ENCODE results near the gene GTSF1L.

Gene GTSF1L

DNA sequence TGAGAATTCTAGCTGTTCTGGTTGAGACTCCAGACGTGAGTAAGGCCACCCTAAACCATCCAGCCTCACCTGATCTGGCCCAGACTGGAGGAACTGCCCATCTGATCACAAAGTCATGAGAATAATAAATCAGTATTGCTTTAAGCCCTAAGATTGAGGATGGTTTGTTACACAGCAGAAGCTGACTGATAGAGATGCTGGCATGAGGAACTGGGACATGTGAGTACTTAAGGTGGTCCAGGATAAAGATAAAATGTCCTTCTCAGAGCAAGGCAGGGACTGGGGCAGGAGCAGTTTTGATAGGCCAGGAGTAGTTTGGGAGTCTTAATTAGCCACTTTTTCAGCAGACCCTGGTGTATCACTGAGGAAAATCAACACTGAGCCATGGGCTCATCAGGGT, 6.8 kb downstream of the GTSF1L start:
- FAIRE-seq (no peak), DNase-seq (ENCODE audit: extremely low spot score, insufficient read length, low read depth) (no peak)

DNA sequence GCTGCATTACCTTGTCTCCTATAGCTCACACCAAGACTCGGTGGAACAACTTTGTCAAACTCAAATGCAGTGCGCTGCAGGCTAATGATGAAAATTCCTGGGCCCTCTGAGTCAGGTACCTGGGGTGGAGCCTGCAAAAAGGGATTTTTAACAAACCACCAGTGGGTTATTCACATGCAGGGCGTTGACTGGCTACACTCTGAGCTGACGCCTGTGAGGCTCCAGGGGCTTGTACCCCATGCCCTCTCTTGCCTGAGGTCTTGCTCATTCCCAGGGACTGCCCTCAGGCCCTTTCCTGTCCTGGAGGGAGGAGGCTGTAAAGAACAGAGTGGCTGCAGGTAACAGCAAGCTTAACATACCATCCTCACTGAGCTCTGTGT, 9.2 kb downstream of the GTSF1L start:
- DNase-seq (ENCODE audit: extremely low spot score, insufficient read length, low read depth), result no peak
- FAIRE-seq, result no peak

DNA sequence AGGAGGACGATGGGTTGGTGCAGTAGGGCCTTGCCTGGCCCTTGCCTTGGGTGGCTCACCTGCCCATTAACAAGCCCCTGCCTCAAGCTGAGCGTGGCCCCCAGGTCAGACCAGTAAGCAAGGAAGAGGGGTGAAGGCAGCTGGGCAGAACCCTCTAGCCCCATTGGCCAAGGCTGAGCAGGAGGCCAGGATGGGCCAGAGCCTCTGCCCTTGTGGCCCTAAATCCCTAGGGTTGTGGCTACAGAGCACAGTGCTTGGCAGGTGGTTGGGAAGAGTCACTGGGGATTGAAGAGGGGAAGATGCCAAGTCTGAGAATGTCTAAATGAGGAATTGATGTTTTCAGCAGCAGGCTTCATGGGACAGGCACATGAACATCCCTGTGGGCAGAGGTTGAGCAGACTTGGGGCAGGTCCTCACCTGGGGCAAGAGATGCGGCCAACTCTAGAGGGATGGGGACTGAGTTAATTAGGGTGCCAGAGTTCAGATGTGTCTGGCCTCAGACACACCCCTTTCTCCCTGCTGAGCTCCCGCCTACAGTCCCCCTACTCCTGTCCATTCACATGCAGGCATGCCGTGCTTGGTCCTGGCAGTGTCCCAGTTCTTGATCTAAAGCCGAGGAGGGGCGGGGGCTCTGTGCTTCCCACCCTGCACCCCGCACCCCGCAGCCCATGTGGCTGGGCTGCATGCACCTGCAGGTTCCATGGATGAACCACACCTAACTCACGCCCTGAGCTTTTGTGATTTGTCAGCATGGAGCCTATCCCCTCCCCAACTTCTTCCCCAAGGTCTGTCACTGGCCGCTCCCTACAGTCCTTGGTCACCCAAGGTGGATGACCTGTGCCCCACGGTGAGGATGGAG, 9.8 kb downstream of the GTSF1L start:
- FAIRE-seq (no peak), DNase-seq (ENCODE audit: extremely low spot score, insufficient read length, low read depth) (no peak)

DNA sequence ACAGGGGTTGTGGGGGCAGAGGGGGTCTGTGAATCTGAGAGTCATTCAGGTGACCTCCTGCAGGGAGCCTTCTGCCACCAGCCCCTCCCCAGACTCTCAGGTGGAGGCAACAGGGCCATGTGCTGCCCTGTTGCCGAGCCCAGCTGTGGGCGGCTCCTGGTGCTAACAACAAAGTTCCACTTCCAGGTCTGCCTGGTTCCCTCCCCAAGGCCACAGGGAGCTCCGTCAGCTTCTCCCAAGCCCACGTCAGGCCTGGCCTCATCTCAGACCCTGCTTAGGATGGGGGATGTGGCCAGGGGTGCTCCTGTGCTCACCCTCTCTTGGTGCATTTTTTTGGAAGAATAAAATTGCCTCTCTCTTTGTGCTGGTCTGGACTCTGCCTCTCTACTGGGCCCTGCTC, 10.7 kb downstream of the GTSF1L start:
- FAIRE-seq (no peak), DNase-seq (ENCODE audit: extremely low spot score, insufficient read length, low read depth) (no peak)

DNA sequence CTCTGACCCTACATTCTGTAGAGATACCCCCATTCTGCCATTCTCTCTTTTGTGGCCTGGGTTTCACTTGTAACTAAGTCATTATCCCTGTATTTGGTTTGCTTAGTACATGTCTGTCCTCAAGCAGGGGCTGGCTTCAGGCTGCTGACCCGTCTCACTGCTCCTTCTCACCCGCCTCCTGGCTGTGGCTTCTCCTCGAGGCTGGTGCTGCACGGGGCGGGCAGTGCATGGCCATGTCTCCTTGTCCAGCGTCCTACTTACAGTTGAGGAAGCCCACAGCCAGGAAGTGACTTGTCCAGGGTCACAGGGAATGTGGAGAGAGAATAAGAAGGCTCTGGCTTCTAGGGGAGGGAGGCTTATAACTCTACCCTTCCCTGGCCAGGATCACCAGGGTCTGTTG, 11.3 kb downstream of the GTSF1L start:
- DNase-seq (ENCODE audit: extremely low spot score, insufficient read length, low read depth) (no peak), FAIRE-seq (no peak)

DNA sequence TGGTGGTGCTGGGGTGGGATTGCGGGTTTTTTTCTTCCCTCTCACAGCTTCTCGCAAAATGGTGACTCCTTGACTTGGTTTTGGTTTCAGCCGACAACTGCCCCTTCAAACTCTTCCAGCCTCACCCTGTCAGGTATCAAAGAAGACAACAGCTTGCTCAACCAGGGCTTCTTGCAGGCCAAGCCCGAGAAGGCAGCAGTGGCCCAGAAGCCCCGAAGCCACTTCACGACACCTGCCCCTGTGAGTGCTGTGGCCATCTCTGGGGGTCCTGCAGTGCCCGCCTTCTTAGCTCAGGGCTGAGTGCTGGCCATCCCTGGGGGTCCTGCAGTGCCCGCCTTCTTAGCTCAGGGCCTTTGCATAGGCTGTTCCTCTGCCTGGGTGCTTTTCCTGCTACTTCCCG, 11.8 kb downstream of the GTSF1L start:
- no peak for DNase-seq (ENCODE audit: extremely low spot score, insufficient read length, low read depth)
- FAIRE-seq, result no peak

DNA sequence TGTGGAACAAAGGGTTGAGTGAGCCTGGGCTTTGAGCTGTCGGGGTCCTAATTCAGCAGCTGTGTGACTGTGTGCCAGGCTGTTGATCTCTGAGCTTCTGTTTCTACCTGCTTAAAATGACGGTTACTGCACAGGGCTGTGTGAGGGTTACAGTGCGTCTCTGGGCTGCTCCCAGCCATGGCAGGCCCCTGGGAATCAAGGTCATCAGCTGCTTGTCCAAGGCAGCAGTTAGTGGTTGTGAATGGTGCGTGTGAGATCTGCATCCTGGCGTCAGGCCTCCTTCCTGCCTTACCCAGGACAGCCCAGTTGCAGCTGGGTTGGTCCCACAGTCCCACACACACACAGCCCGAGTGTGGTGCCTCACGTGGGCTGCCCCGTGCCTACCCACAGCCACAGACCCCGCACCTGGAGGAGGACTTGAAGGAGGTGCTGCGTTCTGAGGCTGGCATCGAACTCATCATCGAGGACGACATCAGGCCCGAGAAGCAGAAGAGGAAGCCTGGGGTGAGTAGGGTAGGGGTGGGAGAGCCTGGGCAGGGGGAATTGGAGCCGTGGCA, 15.6 kb downstream of the GTSF1L start:
- FAIRE-seq (peak; percentile 35), DNase-seq (ENCODE audit: extremely low spot score, insufficient read length, low read depth) (no peak)

DNA sequence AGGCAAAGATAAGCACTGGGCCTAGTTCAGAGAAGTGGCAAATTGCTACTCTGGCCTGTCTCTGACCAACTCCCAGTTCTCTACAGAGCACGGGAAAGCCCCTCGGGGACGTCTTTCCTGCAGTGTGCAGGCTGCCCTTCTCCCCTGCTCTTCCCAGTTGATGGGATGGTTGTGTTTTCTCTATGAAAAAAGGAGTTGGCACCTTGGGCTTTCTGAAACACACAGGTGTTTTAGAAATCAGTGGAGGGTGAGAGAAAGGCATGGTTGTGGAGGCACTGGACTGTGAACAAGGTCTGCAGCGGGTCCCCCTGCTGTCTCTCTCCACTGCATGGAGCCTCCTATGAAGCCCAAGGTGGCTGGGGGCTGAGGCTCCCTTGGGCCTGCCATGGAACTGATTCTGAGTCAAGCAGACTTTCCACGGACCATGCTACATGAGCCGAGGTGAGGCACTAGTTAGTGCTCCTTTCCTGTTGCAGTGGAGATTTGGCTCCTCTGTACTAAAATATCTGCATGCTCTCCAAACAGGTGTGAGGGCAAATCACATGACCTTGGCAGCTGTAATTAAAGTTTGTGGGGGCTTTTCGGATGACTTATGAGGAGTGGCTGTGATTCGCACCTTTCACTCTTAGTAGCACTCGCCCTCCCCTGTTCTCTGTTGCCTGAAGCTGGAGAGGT, 16.3 kb downstream of the GTSF1L start:
- no peak for DNase-seq (ENCODE audit: extremely low spot score, insufficient read length, low read depth)
- FAIRE-seq, result peak; percentile 85

DNA sequence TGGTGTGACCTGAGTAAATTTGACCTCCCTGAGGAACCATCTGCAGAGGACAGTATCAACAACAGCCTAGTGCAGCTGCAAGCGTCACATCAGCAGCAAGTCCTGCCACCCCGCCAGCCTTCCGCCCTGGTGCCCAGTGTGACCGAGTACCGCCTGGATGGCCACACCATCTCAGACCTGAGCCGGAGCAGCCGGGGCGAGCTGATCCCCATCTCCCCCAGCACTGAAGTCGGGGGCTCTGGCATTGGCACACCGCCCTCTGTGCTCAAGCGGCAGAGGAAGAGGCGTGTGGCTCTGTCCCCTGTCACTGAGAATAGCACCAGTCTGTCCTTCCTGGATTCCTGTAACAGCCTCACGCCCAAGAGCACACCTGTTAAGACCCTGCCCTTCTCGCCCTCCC, 24.3 kb downstream of the GTSF1L start:
- no peak for FAIRE-seq
- no peak for DNase-seq (ENCODE audit: extremely low spot score, insufficient read length, low read depth)

DNA sequence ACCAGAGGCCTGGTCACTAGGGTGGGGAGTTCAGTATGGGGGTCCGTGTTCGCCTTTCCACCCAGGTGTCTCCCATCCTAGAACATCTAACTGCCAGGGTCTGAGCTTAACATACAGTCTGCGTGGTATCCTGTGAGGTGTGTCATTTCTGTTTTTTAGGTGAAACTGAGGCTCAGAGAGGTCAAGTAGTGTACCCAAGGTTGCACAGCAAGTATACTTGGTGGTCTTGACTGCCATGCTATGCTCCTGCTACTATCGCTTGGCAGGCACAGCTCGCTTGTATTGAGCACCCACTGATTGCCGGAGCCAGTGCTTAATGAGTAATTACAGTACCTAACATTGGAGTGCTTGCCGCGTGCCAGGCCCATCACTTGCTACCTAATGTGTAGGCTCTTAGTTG, 26.2 kb downstream of the GTSF1L start:
- no peak for FAIRE-seq
- no peak for DNase-seq (ENCODE audit: extremely low spot score, insufficient read length, low read depth)

DNA sequence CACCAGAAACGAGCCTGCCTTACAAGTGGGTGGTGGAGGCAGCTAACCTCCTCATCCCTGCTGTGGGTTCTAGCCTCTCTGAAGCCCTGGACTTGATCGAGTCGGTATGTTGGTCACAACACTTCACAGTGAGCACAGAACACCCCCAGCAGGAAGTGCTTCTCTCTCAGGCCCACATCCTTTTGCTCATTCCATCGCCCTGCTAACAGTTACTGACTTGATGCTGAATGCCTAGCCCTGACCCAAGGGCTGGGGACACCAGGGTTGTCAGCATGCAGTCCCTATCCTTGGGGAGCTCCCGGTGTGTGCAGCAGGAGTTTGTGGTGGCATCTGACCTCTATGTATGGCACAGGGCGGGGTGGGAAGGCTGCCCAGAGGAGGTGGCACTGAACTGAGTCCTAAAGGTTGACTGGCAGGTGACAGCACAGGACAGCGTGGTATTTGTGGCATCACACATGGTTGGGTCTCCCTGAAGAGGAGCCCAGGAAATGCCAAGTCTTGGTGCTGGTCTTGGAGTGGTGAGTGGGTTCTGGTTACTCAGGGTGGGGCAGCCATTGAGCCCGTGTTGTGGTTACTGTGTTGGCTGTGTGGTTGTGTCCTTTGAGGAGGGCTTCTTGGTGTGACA, 26.7 kb downstream of the GTSF1L start:
- DNase-seq (ENCODE audit: extremely low spot score, insufficient read length, low read depth) (no peak), FAIRE-seq (no peak)

DNA sequence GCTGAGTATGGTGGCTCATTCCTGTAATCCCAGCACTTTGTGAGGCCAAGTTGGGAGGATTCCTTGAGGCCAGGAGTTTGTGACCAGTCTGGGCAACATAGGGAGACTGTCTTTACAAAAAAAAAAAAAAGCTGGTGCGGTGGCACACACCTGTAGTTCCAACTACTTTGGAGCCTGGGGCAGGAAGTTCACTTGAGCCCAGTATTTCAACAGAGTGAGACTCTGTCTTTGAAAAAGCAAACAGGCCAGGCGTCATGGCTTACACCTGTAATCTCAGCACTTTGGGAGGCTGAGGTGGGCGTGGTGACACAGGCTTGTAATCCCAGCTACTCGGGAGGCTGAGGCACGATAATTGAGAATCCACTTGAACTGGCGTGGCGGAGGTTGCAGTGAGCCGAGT, 31.2 kb downstream of the GTSF1L start:
- FAIRE-seq (no peak), DNase-seq (ENCODE audit: extremely low spot score, insufficient read length, low read depth) (no peak)

DNA sequence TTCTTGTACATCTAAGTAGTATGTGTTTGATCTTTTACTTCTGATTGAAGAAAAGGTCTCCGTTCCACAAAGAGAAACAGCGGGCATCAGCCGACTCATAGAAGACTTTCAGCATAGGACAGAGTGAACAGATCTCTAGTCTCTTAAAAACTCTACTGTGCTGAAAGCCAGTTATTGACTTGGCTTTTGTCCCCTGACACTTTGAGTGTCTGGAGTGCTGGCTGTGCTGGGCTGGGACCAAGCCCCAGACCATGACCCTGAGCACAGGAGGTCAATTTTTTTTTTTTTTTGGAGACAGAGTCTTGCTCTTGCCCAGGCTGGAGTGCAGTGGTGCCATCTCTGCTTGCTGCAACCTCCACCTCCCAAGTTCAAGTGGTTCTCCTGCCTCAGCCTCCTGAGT, 32.0 kb downstream of the GTSF1L start:
- no peak for FAIRE-seq
- no peak for DNase-seq (ENCODE audit: extremely low spot score, insufficient read length, low read depth)

DNA sequence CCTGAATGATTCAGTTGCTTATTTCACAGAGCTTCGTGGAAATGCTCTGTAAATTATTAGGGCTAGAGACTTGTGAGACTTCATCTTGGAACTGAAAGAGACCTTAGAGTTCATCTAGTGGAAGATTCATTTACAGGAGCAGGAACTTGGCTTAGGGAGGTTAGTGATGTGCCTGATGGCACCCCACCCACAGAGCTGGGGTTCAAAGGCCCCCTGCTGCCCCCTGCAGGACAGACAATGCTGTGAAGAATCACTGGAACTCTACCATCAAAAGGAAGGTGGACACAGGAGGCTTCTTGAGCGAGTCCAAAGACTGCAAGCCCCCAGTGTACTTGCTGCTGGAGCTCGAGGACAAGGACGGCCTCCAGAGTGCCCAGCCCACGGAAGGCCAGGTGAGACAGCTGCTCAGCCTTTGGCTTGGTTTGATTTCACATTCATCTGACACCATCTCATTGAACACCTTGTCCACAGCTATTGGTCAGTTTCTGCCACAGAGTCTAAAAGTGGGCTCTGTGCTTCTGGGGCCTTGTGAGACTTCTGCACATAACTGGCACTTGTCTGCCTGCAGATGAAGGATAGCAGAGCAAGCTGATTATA, 34.8 kb downstream of the GTSF1L start:
- FAIRE-seq, result peak; percentile 81

DNA sequence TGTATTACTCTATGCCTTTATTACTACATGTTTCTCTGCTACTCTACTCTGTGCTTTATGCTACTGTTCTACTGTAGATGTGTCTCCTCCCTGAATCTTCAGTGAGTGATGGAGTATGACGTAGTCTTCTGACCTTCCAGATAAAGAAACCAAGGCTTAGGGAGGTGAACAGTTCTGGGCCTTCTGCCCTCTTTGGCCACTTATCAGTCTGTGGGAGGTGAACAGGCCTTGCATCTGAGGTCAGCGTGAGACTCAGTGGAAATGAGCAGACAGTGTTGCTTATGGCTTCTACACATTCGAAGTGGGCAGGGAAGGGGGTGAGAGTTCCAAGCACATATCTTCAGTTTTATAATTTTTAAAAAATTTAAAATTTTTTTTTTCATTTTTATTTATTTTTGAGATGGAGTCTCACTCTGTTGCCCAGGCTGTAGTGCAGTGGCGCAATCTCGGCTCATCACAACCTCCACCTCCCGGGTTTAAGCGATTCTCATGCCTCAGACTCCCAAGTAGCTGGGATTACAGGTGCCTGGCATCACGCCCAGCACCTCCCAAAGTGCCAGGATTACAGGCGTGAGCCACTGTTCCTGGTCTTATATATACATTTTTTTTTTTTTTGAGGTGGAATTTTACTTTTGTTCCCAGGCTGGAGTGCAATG, 35.7 kb downstream of the GTSF1L start:
- FAIRE-seq, result no peak
- DNase-seq (ENCODE audit: extremely low spot score, insufficient read length, low read depth), result no peak

More for the DNA sequence above, 34.8 kb downstream of the GTSF1L start:
- DNase-seq (ENCODE audit: extremely low spot score, insufficient read length, low read depth), result no peak

DNA sequence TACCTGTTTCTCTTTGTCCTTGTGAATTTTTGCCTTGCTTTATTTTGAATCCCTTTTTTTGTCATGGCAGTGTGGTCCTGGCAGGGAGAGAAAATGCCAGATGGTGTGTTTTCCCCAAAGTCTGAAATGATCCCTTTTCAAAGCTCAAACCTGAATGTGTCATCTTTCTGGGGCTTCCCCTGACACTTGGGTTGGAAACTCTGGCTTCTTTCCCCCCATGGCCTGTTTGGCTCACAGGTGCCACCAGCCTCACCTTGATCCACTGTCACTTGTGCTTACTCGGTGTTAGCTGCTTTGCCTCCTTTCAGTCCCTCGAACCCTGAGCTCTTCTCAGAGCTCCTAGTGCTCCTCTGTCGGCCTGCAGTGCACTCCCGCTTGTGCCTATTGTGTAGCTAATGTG, 37.6 kb downstream of the GTSF1L start:
- DNase-seq (ENCODE audit: extremely low spot score, insufficient read length, low read depth), result no peak
- no peak for FAIRE-seq

DNA sequence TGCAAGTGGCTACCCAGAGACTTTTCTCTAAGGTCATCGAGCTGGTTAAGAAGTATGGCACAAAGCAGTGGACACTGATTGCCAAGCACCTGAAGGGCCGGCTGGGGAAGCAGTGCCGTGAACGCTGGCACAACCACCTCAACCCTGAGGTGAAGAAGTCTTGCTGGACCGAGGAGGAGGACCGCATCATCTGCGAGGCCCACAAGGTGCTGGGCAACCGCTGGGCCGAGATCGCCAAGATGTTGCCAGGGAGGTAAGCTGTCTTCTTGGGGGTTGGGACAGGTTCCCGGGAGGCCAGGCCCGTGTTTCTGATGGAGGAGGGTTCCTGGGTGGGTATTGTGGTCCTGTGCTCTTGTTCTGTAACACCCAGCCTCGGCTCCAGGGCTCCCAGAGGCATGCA, 40.0 kb downstream of the GTSF1L start:
- FAIRE-seq (no peak), DNase-seq (ENCODE audit: extremely low spot score, insufficient read length, low read depth) (no peak)

DNA sequence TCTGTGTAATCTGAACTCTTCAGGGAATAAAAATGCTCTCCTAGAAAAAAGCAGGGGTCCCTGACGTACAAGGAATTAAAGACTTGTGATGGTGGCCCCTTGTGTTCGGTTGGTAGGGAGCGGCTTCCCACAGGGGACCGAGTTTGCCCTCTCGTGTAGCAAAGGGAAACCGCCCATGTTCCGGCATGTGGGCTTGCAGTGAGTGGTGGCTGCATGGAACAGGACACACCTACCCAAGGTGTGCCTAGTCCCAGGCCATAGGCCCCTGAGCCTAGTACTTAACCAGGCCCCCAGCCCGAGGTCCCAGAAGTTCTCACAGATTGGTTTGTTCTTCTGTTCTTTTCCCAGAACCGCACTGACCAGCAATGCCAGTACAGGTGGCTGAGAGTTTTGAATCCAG, 44.4 kb downstream of the GTSF1L start:
- no peak for FAIRE-seq
- DNase-seq (ENCODE audit: extremely low spot score, insufficient read length, low read depth), result no peak

DNA sequence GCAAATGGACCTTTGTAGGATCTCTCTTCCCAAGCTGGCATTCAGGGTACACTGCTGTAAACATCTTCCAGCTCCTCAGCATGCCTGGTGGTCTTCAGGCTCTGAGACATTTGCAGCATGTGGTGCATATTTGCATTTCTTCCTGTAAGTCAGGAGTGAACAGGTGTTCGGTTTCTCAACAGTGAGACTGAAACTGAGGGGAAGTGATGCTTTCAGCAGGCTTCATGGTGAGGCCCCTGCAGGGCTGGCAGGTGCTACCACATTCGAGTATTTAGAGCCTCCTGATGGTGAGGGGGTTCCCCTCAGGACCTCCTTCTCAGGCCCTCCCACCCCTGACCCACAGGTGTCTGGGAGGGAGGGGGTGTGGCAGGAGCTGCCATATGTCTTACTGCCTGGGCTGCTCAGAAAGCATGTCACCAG, 44.8 kb downstream of the GTSF1L start:
- DNase-seq (ENCODE audit: extremely low spot score, insufficient read length, low read depth) (no peak), FAIRE-seq (peak; percentile 97)

DNA sequence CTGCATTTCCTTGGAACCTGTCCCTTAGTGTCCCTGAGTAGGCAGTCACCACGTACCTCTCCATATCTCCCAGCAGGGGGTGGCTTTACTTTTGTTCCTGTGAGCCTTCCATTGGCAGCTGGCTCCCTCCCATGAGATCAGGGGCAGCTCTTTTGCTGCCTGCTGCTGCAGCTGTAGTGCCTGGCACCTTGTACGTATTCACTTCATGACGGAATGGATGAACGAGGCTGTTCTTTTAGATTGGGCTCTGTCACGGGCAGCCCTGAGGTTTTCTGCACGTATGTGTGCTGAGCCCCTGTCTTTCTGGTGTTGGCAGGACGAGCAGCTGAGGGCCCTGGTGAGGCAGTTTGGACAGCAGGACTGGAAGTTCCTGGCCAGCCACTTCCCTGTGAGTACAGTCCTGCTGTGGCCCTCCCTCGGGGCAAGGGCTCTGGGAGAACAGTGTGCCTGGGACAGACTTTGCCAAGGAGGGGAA, 45.3 kb downstream of the GTSF1L start:
- FAIRE-seq (no peak), DNase-seq (ENCODE audit: extremely low spot score, insufficient read length, low read depth) (no peak)

All from GM18507 (cell line).